Loucy (cell line): ENCODE results near the gene LILRB2.

Experiments used
- EZH2phosphoT487 ChIP-seq: fragments of 200-600 bp; IDR thresholded peaks from 2 replicates; pipeline ENCODE4 v1.6.1; 2018; ENCODE audit warnings: antibody characterized with exemption, mild to moderate bottlenecking, moderate library complexity, borderline replicate concordance
- TF ChIP-seq, protein P1 (sequence below): fragments of 200-600 bp; sonication (generic); conservative IDR thresholded peaks from 2 replicates; pipeline ENCODE4 v1.5.1; 2014; ENCODE audit warnings: mild to moderate bottlenecking, antibody characterized with exemption, low read length

DNA sequence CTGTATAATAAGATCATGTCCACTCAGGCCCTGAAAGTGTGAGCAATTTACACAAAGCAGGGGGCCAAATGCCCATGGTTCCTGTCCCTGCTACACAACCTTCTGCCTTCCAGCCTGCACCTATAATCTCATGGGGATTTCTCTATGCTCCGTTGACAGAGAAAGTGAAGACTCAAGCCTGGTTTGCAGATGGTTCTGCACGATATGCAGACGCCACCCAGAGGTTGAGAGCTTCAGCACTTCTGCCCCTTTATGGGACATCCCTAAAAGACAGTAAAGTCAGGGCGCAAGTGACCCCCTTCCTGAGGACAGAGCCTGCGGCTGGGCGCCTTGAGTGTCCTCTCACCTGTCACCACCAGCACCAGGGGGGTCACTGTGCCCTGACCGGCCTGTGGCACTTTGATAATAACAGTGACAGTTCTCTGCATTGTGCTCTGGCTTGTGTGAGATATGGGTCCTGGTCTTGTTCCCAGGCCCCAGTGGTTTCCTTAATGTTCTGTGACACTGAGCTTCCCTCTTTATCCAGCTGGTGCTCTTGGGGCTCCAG is 16.9 kb upstream of the LILRB2 start:
- TF ChIP-seq, protein P1, sequence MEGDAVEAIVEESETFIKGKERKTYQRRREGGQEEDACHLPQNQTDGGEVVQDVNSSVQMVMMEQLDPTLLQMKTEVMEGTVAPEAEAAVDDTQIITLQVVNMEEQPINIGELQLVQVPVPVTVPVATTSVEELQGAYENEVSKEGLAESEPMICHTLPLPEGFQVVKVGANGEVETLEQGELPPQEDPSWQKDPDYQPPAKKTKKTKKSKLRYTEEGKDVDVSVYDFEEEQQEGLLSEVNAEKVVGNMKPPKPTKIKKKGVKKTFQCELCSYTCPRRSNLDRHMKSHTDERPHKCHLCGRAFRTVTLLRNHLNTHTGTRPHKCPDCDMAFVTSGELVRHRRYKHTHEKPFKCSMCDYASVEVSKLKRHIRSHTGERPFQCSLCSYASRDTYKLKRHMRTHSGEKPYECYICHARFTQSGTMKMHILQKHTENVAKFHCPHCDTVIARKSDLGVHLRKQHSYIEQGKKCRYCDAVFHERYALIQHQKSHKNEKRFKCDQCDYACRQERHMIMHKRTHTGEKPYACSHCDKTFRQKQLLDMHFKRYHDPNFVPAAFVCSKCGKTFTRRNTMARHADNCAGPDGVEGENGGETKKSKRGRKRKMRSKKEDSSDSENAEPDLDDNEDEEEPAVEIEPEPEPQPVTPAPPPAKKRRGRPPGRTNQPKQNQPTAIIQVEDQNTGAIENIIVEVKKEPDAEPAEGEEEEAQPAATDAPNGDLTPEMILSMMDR, result peak; percentile 61
- no peak for TF ChIP-seq EZH2phosphoT487
